Tibial artery (tissue), 4 donors: ENCODE results near the gene PBLD.
"Not testable (repeated sequence)": the region's sequence is repeated elsewhere in the genome, so short reads cannot be mapped to it uniquely, and the experiment has no call there.

Source experiments
- DNase-seq, 2 donors: peaks; one replicate each; pipeline ENCODE4 v3.0.0-alpha.2; 2019
- H3K27ac ChIP-seq, 2 donors: fragments of 200-600 bp; sonication (generic) in 1 of 2; 1 replicate in 1 of 2; 2 replicates in 1 of 2; pipeline ENCODE4 v1.5.1; 2018 to 2019; ENCODE audit warnings: mild to moderate bottlenecking in 1 of 2
- H3K27me3 ChIP-seq, 2 donors: fragments of 200-600 bp; sonication (generic) in 1 of 2; one replicate each; pipeline versions ENCODE4 v1.5.1 to v1.6.0; 2016 to 2019
- H3K36me3 ChIP-seq, 3 donors: fragments of 200-600 bp; sonication (generic) in 2 of 3; one replicate each; pipeline ENCODE4 v1.5.1; 2016 to 2019; ENCODE audit warnings: mild to moderate bottlenecking in 2 of 3
- H3K4me1 ChIP-seq, 4 donors: fragments of 200-600 bp; sonication (generic) in 2 of 4; 1 replicate in 3 of 4; 2 replicates in 1 of 4; pipeline ENCODE4 v1.5.1; 2016 to 2019
- H3K4me3 ChIP-seq, 2 donors: fragments of 200-600 bp; sonication (generic) in 1 of 2; 1 replicate in 1 of 2; 2 replicates in 1 of 2; pipeline ENCODE4 v1.5.1; 2018 to 2019; ENCODE audit warnings: mild to moderate bottlenecking in 2 of 2
- H3K9me3 ChIP-seq, 3 donors: fragments of 200-600 bp; sonication (generic) in 1 of 3; one replicate each; pipeline ENCODE4 v1.5.1; 2016 to 2019
- intact Hi-C: fragments of 100-400 bp; cut with DNase I; formaldehyde crosslinking; loops from one replicate; pipeline ENCODE4 v1.15.0; 2023; ENCODE audit warnings: low total_unique reads
- TF ChIP-seq, protein P1 (sequence below), 2 experiments: fragments of 200-600 bp in 1 of 2; fragments of 450-650 bp in 1 of 2; IDR thresholded peaks; one replicate each; pipeline ENCODE4 v1.5.1; 2017 to 2019; ENCODE audit warnings: antibody characterized with exemption in 2 of 2, mild to moderate bottlenecking in 1 of 2, moderate library complexity in 1 of 2

The PBLD gene

DNA sequence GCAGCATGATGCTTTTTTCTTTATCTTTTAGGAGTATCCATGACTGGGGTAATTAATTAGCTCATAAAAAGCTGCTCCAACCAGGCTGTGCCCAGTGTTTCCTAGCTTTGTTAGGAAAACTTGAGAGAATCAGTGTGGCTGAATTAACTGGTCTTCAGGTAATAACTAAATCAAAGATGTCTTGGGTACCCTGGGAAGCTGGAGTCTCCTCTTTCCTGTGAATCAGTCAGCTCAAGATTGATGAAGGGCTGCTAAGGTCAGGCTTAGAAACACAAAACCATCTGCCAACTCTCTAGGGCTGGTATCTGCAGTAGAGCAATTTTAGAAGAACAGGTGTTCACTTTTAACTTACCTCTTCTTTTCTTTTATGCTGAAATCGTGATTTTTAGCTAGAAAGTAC, 79.4 kb downstream of the PBLD start:
- no peak overlapping the region for H3K4me3 ChIP-seq
- DNase-seq, result no peak
- no peak overlapping the region for H3K27ac ChIP-seq
- intact Hi-C loops, result no loop called here
- no peaks in the 10 kb centered on the region for H3K36me3 ChIP-seq
- no peaks in the 10 kb centered on the region for H3K4me1 ChIP-seq
- H3K27me3 ChIP-seq, result no peaks in the 10 kb centered on the region
- no peaks in the 10 kb centered on the region for H3K9me3 ChIP-seq
- TF ChIP-seq, protein P1, sequence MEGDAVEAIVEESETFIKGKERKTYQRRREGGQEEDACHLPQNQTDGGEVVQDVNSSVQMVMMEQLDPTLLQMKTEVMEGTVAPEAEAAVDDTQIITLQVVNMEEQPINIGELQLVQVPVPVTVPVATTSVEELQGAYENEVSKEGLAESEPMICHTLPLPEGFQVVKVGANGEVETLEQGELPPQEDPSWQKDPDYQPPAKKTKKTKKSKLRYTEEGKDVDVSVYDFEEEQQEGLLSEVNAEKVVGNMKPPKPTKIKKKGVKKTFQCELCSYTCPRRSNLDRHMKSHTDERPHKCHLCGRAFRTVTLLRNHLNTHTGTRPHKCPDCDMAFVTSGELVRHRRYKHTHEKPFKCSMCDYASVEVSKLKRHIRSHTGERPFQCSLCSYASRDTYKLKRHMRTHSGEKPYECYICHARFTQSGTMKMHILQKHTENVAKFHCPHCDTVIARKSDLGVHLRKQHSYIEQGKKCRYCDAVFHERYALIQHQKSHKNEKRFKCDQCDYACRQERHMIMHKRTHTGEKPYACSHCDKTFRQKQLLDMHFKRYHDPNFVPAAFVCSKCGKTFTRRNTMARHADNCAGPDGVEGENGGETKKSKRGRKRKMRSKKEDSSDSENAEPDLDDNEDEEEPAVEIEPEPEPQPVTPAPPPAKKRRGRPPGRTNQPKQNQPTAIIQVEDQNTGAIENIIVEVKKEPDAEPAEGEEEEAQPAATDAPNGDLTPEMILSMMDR (IDR thresholded peaks at IDR 0.05), result no peak

GRCh38 chr10:68251625-68252495, 80.9 kb downstream of the PBLD start:
- TF ChIP-seq, protein P1 (IDR thresholded peaks at IDR 0.05), result no peak
- no peak for DNase-seq
- Histone ChIP-seq H3K27ac (no peak overlapping the region), H3K27me3 (no peaks in the 10 kb centered on the region), H3K9me3 (no peaks in the 10 kb centered on the region), H3K4me1 (no peaks in the 10 kb centered on the region), H3K4me3 (no peak overlapping the region), H3K36me3 (no peaks in the 10 kb centered on the region)
- intact Hi-C loops, result no loop called here

GRCh38 chr10:68251151-68251550, 81.6 kb downstream of the PBLD start:
- no peak overlapping the region for H3K27ac ChIP-seq
- no peak overlapping the region for H3K4me3 ChIP-seq
- no peaks in the 10 kb centered on the region for H3K27me3 ChIP-seq
- no peak for DNase-seq
- no peaks in the 10 kb centered on the region for H3K4me1 ChIP-seq
- no peaks in the 10 kb centered on the region for H3K36me3 ChIP-seq
- H3K9me3 ChIP-seq, result no peaks in the 10 kb centered on the region
- intact Hi-C loops, result no loop called here
- TF ChIP-seq, protein P1 (IDR thresholded peaks at IDR 0.05), result no peak

DNA sequence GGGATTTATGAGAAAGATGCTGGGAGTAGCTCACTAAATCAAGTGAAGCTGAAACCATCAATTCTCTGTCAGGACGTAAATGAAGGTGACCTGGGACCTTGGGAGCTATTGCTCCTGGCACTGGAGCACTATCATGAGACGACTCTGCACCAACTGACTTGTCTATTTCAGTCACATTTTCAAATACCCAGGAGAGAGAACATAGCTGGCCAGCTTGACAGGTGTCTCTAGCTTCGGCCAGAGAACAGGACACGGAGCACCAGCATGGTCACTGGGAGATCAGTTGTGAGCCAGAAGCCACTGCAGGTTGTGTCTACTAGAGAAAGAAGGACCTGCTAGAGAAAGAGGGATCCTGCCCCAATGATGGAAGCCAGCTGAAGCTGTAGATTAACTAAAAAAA, 83.4 kb downstream of the PBLD start:
- intact Hi-C loops, result no loop called here
- DNase-seq, result no peak
- TF ChIP-seq, protein P1 (IDR thresholded peaks at IDR 0.05), result no peak
- no peak overlapping the region for H3K4me3 ChIP-seq
- H3K27ac ChIP-seq, result no peak overlapping the region
- no peaks in the 10 kb centered on the region for H3K9me3 ChIP-seq
- H3K27me3 ChIP-seq, result no peaks in the 10 kb centered on the region
- no peaks in the 10 kb centered on the region for H3K36me3 ChIP-seq
- H3K4me1 ChIP-seq, result no peaks in the 10 kb centered on the region

GRCh38 chr10:68247931-68248330, 84.8 kb downstream of the PBLD start:
- no peak for DNase-seq
- no peaks in the 10 kb centered on the region for H3K36me3 ChIP-seq
- no peaks in the 10 kb centered on the region for H3K9me3 ChIP-seq
- H3K27ac ChIP-seq, result no peak overlapping the region
- TF ChIP-seq, protein P1 (IDR thresholded peaks at IDR 0.05), result no peak
- no peaks in the 10 kb centered on the region for H3K27me3 ChIP-seq
- H3K4me3 ChIP-seq, result no peak overlapping the region
- no peaks in the 10 kb centered on the region for H3K4me1 ChIP-seq
- intact Hi-C loops, result no loop called here

GRCh38 chr10:68246397-68246796, 86.3 kb downstream of the PBLD start:
- H3K4me3 ChIP-seq, DNase-seq, intact Hi-C loops: not testable (repeated sequence)

More at GRCh38 chr10:68246397-68246796, 86.3 kb downstream of the PBLD start:
- not testable (repeated sequence) for H3K4me1 ChIP-seq, H3K27me3 ChIP-seq, H3K36me3 ChIP-seq, H3K27ac ChIP-seq, H3K9me3 ChIP-seq
